OCI-LY1 (cell line): ENCODE results near the gene AHSG.

Source experiments
- H2AFZ ChIP-seq: fragments of 200-600 bp; sonication (generic), shearing (Covaris generic); 2 replicates; pipeline ENCODE4 v1.6.0; 2014; ENCODE audit warnings: antibody characterized with exemption, mild to moderate bottlenecking, low read length
- H3F3A ChIP-seq: fragments of 200-600 bp; sonication (generic), shearing (Covaris generic); 2 replicates; pipeline ENCODE4 v1.6.0; 2014; ENCODE audit warnings: mild to moderate bottlenecking, antibody characterized with exemption, low read length, moderate library complexity; ENCODE audit not compliant: insufficient read depth
- H3K27ac ChIP-seq: fragments of 200-600 bp; sonication (generic); 2 replicates; pipeline ENCODE4 v1.5.1; 2014; ENCODE audit warnings: low read length, mixed run types, mild to moderate bottlenecking, low read depth; ENCODE audit not compliant: poor library complexity, severe bottlenecking
- H3K27me3 ChIP-seq: fragments of 200-600 bp; sonication (generic); 2 replicates; pipeline ENCODE4 v1.6.0; 2014; ENCODE audit warnings: antibody characterized with exemption, mild to moderate bottlenecking, low read length, moderate library complexity; ENCODE audit not compliant: insufficient read depth
- H3K36me3 ChIP-seq: fragments of 200-600 bp; sonication (generic); 2 replicates; pipeline ENCODE4 v1.6.1; 2014; ENCODE audit warnings: mild to moderate bottlenecking, antibody characterized with exemption, low read length, moderate library complexity, mixed read lengths; ENCODE audit not compliant: insufficient read depth
- H3K4me1 ChIP-seq: fragments of 200-600 bp; sonication (generic); 2 replicates; pipeline ENCODE4 v1.5.1; 2014; ENCODE audit warnings: mild to moderate bottlenecking, low read length, moderate library complexity; ENCODE audit not compliant: insufficient read depth, severe bottlenecking
- H3K4me2 ChIP-seq: fragments of 200-600 bp; sonication (generic), shearing (Covaris generic); 2 replicates; pipeline ENCODE4 v1.6.1; 2014; ENCODE audit warnings: low read length
- H3K4me3 ChIP-seq: fragments of 200-600 bp; sonication (generic); 2 replicates; pipeline ENCODE4 v1.5.1; 2014; ENCODE audit warnings: low read length, low read depth, mild to moderate bottlenecking, mixed read lengths; ENCODE audit not compliant: poor library complexity, severe bottlenecking
- H3K79me2 ChIP-seq: fragments of 200-600 bp; shearing (Covaris generic); 2 replicates; pipeline ENCODE4 v1.6.1; 2016; ENCODE audit warnings: mixed run types, low read length, mixed read lengths; ENCODE audit not compliant: insufficient read depth
- H3K9ac ChIP-seq: fragments of 200-600 bp; sonication (generic), shearing (Covaris generic); 2 replicates; pipeline ENCODE4 v1.6.1; 2014; ENCODE audit warnings: mild to moderate bottlenecking, low read length, mixed read lengths
- H3K9me2 ChIP-seq: fragments of 200-600 bp; sonication (generic), shearing (Covaris generic); 2 replicates; pipeline ENCODE4 v1.6.1; 2014; ENCODE audit warnings: low read depth, mild to moderate bottlenecking, low read length, mixed read lengths
- H3K9me3 ChIP-seq: fragments of 200-600 bp; shearing (Covaris generic); 2 replicates; pipeline ENCODE4 v1.6.1; 2014; ENCODE audit warnings: low read length, mixed read lengths
- H4K20me1 ChIP-seq: fragments of 200-600 bp; sonication (generic), shearing (Covaris generic); 2 replicates; pipeline ENCODE4 v1.6.0; 2016; ENCODE audit warnings: mild to moderate bottlenecking, low read length; ENCODE audit not compliant: insufficient read depth
- CTCF ChIP-seq: fragments of 200-600 bp; sonication (generic), shearing (Covaris generic); IDR thresholded peaks from 2 replicates; pipeline ENCODE4 v1.5.1; 2017; ENCODE audit warnings: mild to moderate bottlenecking, antibody characterized with exemption, low read length, moderate library complexity, mixed read lengths
- EZH2 ChIP-seq: fragments of 200-600 bp; sonication (generic), shearing (Covaris generic); IDR thresholded peaks from 2 replicates; pipeline ENCODE4 v1.8.0; 2017; ENCODE audit warnings: borderline replicate concordance, mixed run types, mild to moderate bottlenecking, antibody characterized with exemption, low read length, moderate library complexity, mixed read lengths

AHSG gene

GRCh38 chr3:186616299-186616617 is 3.4 kb downstream of the AHSG start:
- no peak overlapping the region for H2AFZ ChIP-seq
- no peaks in the 10 kb centered on the region for H3F3A ChIP-seq
- peaks cover 27% of the 10 kb centered on the region for H3K4me1 ChIP-seq
- no peak overlapping the region for H3K4me3 ChIP-seq
- no peaks in the 10 kb centered on the region for H3K79me2 ChIP-seq
- no peaks in the 10 kb centered on the region for H4K20me1 ChIP-seq
- H3K27me3 ChIP-seq = 0 out of 2 replicates have a peak, but pooled peaks cover 5% of the 10 kb centered on the region
- TF ChIP-seq EZH2 (no peak), CTCF (no peak)
- H3K9ac ChIP-seq = no peak overlapping the region
- H3K9me3 ChIP-seq = no peaks in the 10 kb centered on the region
- no peak overlapping the region for H3K4me2 ChIP-seq
- H3K36me3 ChIP-seq = no peaks in the 10 kb centered on the region
- H3K27ac ChIP-seq = no peak overlapping the region
- no peaks in the 10 kb centered on the region for H3K9me2 ChIP-seq

GRCh38 chr3:186617036-186617946 is 4.4 kb downstream of the AHSG start:
- Histone ChIP-seq H3K9ac (peak overlapping the region; percentile 18; the same call in 1 of the 2 replicates), H3K9me3 (no peaks in the 10 kb centered on the region), H3K27ac (no peak overlapping the region), H3K4me3 (peak overlapping the region; percentile 22), H3K79me2 (no peaks in the 10 kb centered on the region), H3K4me2 (peak overlapping the region; percentile 64), H4K20me1 (no peaks in the 10 kb centered on the region), H3F3A (no peaks in the 10 kb centered on the region), H2AFZ (peak overlapping the region; percentile 71), H3K36me3 (no peaks in the 10 kb centered on the region), H3K9me2 (no peaks in the 10 kb centered on the region), H3K4me1 (peaks cover 27% of the 10 kb centered on the region), H3K27me3 (0 out of 2 replicates have a peak, but pooled peaks cover 5% of the 10 kb centered on the region)
- TF ChIP-seq EZH2 = no peak
- TF ChIP-seq CTCF = peak; percentile 100

- no peaks in the 10 kb centered on the region for H4K20me1 ChIP-seq
- H3K9ac ChIP-seq = no peak overlapping the region
Measured at GRCh38 chr3:186618318-186618938, 5.6 kb downstream of the AHSG start.

More at GRCh38 chr3:186618318-186618938, 5.6 kb downstream of the AHSG start:
- Histone ChIP-seq H3K9me3 (no peaks in the 10 kb centered on the region), H3F3A (no peaks in the 10 kb centered on the region), H3K4me3 (no peak overlapping the region), H3K4me1 (peaks cover 27% of the 10 kb centered on the region), H3K27me3 (no peaks in the 10 kb centered on the region), H2AFZ (no peak overlapping the region), H3K36me3 (no peaks in the 10 kb centered on the region), H3K27ac (no peak overlapping the region), H3K9me2 (no peaks in the 10 kb centered on the region), H3K4me2 (no peak overlapping the region), H3K79me2 (no peaks in the 10 kb centered on the region)
- TF ChIP-seq EZH2 (no peak), CTCF (no peak)
